ENCODE measurements around the gene NLRP12.
"Not testable (repeated sequence)": the region's sequence is repeated elsewhere in the genome, so short reads cannot be mapped to it uniquely, and the experiment has no call there.

NLRP12 gene

GRCh38 chr19:53824134-53824611 is at the start of gene NLRP12:
Gene NLRP12, minus strand, starts transcription at chr19:53824314. Its CDS starts 140 bp downstream, at chr19:53824174.
- no peak for DNase-seq (ENCODE audit: low read depth)

GRCh38 chr19:53872762-53873161 is 48.6 kb upstream of the NLRP12 start:
- DNase-seq (ENCODE audit: low read depth), result no peak

- DNase-seq (ENCODE audit: low read depth), result no peak
Observed at GRCh38 chr19:53871454-53871853, 47.3 kb upstream of the NLRP12 start.

- no peak for DNase-seq (ENCODE audit: low read depth)
Observed at GRCh38 chr19:53870485-53870844, 46.4 kb upstream of the NLRP12 start.

GRCh38 chr19:53869805-53870484 is 45.8 kb upstream of the NLRP12 start:
- not testable (repeated sequence) for DNase-seq (ENCODE audit: low read depth)

GRCh38 chr19:53868892-53869804 is 45.0 kb upstream of the NLRP12 start:
- DNase-seq (ENCODE audit: low read depth), result peak; percentile 73

GRCh38 chr19:53868091-53868891 is 44.2 kb upstream of the NLRP12 start:
- peak; percentile 34 for DNase-seq (ENCODE audit: low read depth)

GRCh38 chr19:53867225-53868090 is 43.3 kb upstream of the NLRP12 start, which contains the start of gene MYADM:
Gene MYADM, plus strand, starts transcription at chr19:53867883. Its CDS starts 5,647 bp downstream, at chr19:53873530.
- DNase-seq (ENCODE audit: low read depth), result peak; percentile 98

- no peak for DNase-seq (ENCODE audit: low read depth)
Observed at GRCh38 chr19:53866865-53867224, 42.7 kb upstream of the NLRP12 start.

GRCh38 chr19:53865918-53866864 is 42.1 kb upstream of the NLRP12 start:
- DNase-seq (ENCODE audit: low read depth), result no peak

- DNase-seq (ENCODE audit: low read depth), result no peak
Observed at GRCh38 chr19:53865523-53865917, 41.4 kb upstream of the NLRP12 start.

- no peak for DNase-seq (ENCODE audit: low read depth)
Observed at GRCh38 chr19:53864308-53864836, 40.3 kb upstream of the NLRP12 start.

GRCh38 chr19:53853707-53854106 is 29.6 kb upstream of the NLRP12 start:
- no peak for DNase-seq (ENCODE audit: low read depth)

- no peak for DNase-seq (ENCODE audit: low read depth)
Observed at GRCh38 chr19:53849237-53849676, 25.1 kb upstream of the NLRP12 start.

GRCh38 chr19:53847555-53847954 is 23.4 kb upstream of the NLRP12 start:
- no peak for DNase-seq (ENCODE audit: low read depth)

GRCh38 chr19:53844849-53845246 is 20.7 kb upstream of the NLRP12 start:
- DNase-seq (ENCODE audit: low read depth), result no peak

- DNase-seq (ENCODE audit: low read depth), result peak; percentile 73
Observed at GRCh38 chr19:53840914-53841313, 16.8 kb upstream of the NLRP12 start.

GRCh38 chr19:53840241-53840640 is 16.1 kb upstream of the NLRP12 start:
- not testable (repeated sequence) for DNase-seq (ENCODE audit: low read depth)

- not testable (repeated sequence) for DNase-seq (ENCODE audit: low read depth)
Observed at GRCh38 chr19:53838446-53838845, 14.3 kb upstream of the NLRP12 start.

GRCh38 chr19:53832861-53833260 is 8.7 kb upstream of the NLRP12 start:
- not testable (repeated sequence) for DNase-seq (ENCODE audit: low read depth)
